Endometrial microvascular endothelial cells (primary cell): ENCODE data around the gene ADAM15. TPM values are rescaled to one million over a fixed set of nuclear protein-coding genes. Genes with fewer than 3 reads are reported as not detected.

ENCODE experiments used
- in situ Hi-C: cut with HindIII; loops from 2 replicates; pipeline ENCODE4 v1.10.0; 2017; ENCODE audit warnings: low sequenced_read_pairs, low pct_unique_long_range_greater_than_20kb; ENCODE audit errors: inconsistent ontology term
- total RNA-seq: library from RNA; depleted of rRNA; stranded (reverse); fragments of >200 nt; gene quantifications from one replicate; pipeline ENCODE4 v1.2.3, GENCODE V29; 2015; ENCODE audit errors: inconsistent ontology term

The ADAM15 gene, protein sequence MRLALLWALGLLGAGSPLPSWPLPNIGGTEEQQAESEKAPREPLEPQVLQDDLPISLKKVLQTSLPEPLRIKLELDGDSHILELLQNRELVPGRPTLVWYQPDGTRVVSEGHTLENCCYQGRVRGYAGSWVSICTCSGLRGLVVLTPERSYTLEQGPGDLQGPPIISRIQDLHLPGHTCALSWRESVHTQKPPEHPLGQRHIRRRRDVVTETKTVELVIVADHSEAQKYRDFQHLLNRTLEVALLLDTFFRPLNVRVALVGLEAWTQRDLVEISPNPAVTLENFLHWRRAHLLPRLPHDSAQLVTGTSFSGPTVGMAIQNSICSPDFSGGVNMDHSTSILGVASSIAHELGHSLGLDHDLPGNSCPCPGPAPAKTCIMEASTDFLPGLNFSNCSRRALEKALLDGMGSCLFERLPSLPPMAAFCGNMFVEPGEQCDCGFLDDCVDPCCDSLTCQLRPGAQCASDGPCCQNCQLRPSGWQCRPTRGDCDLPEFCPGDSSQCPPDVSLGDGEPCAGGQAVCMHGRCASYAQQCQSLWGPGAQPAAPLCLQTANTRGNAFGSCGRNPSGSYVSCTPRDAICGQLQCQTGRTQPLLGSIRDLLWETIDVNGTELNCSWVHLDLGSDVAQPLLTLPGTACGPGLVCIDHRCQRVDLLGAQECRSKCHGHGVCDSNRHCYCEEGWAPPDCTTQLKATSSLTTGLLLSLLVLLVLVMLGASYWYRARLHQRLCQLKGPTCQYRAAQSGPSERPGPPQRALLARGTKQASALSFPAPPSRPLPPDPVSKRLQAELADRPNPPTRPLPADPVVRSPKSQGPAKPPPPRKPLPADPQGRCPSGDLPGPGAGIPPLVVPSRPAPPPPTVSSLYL
- 337 TPM for total RNA-seq

DNA sequence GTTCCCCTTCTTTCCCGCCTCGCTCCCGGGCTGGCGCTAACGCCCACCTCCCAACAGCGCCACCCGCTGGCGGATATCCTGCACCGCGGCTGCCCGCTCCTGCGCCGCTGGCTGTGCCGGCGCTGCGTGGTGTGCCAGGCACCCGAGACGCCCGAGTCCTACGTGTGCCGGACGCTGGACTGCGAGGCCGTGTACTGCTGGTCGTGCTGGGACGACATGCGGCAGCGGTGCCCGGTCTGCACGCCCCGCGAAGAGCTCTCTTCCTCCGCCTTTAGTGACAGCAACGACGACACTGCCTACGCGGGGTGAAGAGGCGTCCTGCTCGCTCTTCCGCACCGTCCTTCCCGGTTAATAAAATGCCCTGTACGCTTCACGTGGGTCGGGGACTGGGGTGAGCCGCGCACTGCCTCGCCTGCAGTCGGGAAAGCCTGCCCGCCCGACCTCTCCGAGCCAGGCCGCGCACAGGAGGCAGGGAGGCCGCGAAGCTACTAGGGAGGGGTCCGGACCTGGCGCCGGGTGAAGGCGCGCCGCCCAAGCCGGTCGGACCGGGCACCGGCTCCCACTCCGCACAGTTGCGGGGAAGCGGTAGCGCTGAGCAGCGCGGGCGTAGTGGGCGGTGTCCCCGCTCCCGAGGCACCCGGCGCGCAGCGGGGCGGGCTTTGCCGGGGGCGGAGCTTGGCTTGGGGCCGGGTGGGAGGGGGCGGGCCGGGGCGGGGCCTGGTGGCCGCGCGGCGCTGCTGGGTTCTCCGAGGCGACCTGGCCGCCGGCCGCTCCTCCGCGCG, at the start of gene ADAM15:
TSS of gene ADAM15 (plus strand) at position 757 of the 782 bp plus-strand sequence. CDS start 71 bp downstream, outside the sequence.
- in situ Hi-C loops = no loop called here

- in situ Hi-C loops = no loop called here
Observed at GRCh38 chr1:155001425-155001674, 49.8 kb upstream of the ADAM15 start.

GRCh38 chr1:155001675-155002463, 49.2 kb upstream of the ADAM15 start:
- in situ Hi-C loops = no loop called here

GRCh38 chr1:155002464-155003226, 48.5 kb upstream of the ADAM15 start, which contains the start of gene ZBTB7B:
Gene ZBTB7B, plus strand, starts transcription at chr1:155002802. Its CDS starts 11,859 bp downstream, at chr1:155014661.
- in situ Hi-C loops = no loop called here

DNA sequence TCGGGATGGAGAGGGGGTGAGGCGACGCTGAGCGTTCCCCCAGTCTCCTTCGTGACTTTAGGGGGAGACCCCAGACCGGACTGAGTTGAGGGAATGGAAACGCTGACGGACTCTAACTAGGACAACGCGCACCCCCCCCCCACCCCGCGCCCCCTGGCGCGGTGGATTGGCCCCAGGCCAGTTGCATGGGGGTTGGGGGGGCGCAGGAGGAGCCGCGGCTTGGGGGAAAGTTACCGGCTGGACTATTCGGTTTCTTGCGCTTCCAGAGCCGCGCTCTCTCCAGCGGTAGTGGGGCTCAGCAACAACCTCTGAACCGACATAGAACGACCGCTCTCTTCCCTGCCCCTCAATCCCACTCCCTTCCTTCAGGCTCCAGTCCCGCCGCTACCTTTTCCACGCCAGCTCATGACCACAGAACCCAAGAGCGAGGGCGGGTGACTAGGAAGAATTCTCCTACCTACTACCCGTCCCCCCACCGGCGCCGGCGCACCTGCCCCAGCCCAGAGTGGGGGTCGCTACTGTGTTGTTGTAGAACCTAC, 47.8 kb upstream of the ADAM15 start:
- in situ Hi-C loops = no loop called here

DNA sequence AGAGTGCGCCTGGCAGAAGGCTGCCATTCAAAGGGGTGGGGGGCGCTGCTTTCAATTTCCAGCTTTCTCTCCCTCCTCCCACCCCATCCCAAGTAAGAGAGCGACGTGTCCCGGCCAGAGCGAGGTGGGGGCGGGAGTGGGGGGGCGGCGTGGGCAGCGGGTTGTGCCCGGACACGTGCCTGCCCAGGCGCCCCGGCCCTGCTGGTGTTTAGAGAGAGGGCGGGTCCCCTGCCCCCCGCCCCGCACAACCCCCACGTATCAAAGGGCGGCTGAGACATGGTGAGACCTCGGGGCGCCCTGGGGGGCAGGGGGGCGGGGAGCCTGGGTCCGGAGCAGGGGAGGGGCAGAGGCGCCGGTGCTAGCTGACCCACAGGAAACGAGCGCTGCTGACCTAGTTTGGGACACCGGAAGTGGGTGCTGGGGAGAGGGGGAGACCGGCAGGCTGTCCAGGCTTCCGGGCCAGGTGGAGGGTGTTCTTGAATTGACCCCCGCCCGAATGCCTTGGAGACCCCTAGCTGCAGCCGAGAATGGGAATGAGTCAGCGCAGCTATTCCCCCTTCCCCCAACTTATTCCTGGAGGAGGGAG, 47.3 kb upstream of the ADAM15 start:
- in situ Hi-C loops = no loop called here

DNA sequence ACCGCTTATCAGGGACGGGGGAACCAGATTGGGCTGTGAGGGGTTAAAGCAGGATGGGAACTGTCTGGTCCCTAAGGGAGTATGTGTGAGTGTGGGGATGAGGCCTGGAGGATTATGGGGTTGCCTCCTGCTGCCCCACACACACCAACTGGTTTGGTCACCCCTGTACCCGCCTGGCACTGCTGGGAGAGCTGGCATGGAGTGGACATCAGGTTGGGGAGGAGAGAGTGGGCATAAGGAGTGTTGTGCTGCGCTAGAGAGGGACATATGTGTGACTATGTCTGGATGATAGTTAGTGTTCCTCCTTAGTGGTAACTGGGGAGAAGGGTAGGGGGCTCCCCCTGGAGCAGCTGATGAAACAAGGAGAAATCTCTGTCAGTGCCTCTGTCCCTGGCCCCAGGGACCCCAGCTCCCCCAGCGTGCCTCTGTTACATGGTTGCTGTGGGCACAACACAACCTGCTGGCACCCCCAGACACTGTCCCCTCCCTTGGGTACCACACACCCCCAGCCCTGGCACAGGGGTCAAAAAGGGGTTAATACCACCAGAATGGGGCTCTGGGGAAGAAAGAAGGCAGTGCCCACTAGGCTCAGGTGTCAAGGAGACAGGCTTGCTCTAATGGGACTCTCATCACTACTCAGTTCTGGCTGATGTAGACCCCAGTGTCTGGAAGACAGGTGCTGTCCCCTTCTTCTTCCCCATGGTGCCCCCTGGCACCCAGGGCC, 46.6 kb upstream of the ADAM15 start:
- in situ Hi-C loops = no loop called here

GRCh38 chr1:155005076-155006011, 45.8 kb upstream of the ADAM15 start:
- in situ Hi-C loops = no loop called here

DNA sequence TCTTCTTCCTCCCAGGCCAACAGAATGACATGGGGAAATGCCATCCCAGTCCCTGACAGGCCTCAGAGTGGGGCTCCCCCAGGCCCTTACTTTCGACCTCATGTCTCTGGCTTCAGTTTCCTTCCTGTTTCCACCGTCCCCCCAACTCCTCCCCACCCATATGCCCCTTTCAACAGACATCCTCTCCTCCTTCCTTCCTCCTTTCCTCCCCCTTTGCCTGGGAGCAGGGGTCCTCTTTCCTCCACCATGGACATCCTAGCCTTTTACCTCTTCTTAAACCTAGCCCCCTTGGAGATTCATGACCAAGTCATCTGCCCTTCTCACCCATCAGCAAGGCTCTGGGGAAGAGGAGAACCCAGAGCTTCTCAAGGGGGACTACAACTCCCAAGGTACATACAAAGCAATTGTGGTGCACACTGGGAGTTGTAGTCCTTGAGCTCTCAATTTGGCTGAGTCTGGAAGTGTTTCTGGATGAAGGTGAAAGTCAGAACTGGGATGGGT, 44.5 kb upstream of the ADAM15 start:
- in situ Hi-C loops = no loop called here

- in situ Hi-C loops = no loop called here
Observed at GRCh38 chr1:155007251-155007828, 43.8 kb upstream of the ADAM15 start.

GRCh38 chr1:155008015-155008941, 42.8 kb upstream of the ADAM15 start:
- in situ Hi-C loops = no loop called here

GRCh38 chr1:155009221-155009711, 41.9 kb upstream of the ADAM15 start:
- in situ Hi-C loops = no loop called here

DNA sequence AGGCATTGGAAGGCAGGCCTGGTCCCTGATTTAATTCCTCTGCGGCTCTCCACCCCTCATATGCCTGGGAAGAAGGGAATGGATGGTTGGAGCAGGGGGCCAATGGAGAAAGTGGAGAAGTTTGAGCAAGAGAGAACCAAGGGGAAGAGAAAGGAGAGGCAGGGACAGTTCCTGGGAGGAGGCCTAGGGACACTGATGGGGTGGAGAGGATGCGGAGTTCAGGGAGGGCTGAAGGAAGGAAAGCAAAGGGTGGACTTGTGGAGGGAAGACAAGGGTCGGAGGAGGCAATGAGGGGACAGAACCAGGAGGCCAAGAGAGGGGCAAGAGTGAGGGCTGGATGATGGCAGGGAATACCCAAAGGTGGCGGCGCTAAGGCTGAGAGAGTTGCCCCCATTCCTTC, 41.4 kb upstream of the ADAM15 start:
- in situ Hi-C loops = loop anchor here (10.0 kb wide), 1 partner anchor 55 kb away; the partner anchor contains the start of gene EFNA4
